GM18519 (cell line): ENCODE measurements around the gene SS18L1.

Experiments
- ATAC-seq: cut with Tn5 transposase; IDR thresholded peaks from one replicate; pipeline ENCODE4 v1.9.1; 2021; ENCODE audit warnings: mild to moderate bottlenecking, moderate library complexity; ENCODE audit not compliant: unreplicated experiment, low FRiP score

Gene SS18L1

DNA sequence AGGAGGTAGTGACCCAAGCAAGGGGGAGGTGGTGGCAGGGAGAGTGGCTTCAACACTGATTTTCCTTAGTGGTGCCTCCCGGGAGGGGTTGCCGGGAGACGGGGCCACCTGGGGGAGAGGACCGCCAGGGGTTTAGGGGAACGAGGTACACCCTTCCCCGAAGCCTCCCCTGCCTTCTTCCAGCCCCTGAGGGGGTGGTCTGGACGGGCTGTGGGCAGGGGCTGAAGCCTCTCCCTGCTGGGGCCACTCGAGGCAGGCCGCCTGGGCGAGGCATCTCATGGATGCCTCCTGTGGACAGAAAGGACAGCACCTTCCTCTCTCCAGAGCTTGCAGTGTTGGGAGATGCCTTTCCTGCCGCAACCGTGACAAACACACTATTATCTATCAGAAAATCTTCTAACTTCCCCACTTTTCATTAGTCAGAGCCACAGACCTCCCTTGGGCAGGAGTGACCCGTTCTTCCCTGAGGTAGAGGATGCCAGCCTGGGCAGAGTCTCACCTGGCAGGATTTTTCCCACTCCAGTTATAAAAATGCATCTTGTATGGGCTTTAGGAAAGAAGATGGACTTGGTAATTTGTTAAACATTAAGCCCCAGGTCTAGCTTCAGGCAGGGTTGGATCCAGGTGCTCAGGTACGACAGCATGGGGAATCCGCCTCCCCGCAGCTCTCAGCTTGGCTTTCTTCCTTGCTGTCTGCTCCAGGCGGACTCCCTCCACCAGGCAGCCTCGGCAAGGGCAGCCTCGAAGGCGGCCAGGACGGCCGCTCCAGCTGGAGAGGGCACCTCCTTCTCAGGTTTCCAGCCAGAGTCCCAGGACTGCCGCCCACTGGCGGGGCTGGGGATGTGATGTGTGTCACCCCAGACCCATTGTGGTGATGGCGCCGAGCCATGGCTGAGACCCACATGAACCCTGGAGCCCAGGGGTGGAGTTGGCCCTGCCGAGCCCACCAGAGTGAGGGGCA lies 65.5 kb downstream of the SS18L1 start:
- ATAC-seq: no peak

DNA sequence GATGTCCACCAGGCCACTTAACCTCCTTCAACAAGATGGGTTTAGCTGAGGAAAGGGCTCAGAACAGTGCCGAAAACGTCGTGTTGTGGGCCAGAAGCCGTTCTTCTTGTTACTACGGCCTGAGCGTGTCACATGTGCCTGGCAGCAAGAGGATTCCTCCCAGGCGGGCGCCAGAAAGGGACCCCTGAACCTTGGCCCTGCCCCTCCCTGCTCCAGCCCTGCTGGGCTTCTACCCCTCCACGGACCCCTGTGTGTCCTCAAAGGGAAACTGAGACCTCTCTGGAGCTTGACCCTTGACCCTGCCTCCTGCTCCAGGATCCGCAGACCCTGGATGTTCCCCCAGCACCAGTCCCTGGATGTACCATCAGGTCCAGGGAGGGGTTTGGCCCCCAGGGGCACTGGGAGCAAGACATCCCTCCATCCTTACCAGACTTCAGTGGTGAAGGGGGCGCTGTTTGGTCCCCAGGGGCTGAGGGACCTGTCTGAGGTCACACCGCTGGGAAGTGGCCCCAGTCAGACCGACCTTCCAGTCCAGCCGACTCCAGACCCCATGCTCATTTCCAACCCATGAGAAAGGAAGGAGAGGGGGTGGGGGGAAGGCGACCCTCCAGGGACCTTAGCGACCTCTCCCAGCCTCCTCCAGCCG lies 66.4 kb downstream of the SS18L1 start:
- no peak for ATAC-seq

DNA sequence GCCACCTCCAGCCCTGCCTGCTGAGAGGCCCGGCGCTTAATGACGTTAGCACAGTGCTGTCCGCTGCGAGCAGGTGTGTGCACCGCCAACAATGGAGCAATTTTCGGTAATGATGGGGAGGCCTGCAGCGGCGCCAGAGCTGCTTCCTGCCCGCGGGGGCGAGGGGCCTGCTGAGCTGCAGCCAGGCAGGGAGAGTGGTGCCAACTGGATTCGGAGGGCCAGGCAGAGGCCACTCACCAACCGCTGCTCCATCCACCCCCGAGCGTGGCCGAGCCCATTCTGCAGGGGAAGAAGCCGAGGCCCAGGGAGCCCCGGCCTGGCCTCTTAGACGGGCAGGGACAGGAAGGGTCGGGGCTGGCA lies 66.9 kb downstream of the SS18L1 start:
- ATAC-seq: no peak

DNA sequence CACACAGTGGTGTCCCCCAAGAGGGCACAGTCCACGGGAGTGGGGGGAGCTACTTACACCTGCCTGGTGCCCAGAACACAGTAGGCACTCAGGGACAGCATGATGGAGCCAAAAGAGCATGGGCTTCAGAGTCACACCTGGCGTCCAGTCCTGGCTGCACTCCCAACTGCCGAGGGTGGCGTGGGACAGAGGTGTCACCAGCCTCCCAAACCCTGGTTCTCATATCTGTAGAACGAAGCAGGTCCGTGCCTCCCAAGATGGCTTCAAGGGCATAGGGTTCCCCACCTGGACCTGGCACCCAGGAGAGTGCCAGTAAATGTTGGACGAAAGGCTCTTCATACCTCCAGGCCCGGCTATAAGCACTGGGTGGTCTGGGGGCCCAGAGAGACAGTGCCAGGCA lies 67.6 kb downstream of the SS18L1 start:
- no peak for ATAC-seq

DNA sequence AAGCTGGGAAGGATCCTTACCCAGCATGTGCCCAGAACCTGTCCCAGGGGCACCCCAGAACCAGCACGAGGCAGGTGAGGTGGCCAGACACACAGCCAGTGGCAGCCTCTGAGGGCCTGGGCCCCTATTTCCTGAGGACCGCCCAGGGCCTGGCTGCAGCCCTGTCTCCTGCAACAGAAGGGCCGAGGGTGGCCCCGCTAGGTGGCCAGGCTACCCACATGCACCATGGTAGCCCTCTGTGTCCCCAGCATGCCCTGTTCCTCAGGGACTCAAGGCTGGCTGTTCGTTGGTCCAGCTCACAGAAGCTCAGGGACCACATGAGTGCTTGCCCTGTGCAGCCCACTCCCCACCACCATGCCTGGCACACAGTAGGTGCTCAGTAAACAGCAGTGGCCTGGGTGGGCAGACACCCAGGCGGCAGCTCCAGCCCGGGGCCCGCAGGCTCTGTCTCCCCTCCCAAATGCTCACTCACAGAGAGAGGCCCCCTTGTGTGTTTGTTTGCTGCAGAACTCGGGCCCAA lies 68.3 kb downstream of the SS18L1 start:
- no peak for ATAC-seq

DNA sequence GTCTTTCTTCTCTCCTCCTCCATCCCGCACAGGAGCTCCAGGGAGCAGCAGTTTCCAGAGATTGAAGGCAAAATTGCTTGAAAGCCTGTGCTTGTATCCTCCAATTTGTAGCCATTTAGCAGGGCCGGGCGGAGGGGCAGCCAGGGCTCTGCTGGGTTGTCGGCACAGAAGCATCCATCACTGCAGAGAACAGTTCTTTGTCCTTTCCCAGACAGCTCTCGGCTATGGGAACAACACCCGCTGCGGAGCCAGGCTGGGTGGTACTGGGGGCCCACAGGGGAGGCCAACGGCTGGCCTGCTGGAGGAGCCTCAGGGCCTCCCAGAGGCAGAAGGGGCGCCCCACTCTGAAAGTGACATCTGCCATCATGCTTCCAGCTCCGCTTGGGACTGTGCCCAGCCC lies 68.7 kb downstream of the SS18L1 start:
- ATAC-seq: no peak

DNA sequence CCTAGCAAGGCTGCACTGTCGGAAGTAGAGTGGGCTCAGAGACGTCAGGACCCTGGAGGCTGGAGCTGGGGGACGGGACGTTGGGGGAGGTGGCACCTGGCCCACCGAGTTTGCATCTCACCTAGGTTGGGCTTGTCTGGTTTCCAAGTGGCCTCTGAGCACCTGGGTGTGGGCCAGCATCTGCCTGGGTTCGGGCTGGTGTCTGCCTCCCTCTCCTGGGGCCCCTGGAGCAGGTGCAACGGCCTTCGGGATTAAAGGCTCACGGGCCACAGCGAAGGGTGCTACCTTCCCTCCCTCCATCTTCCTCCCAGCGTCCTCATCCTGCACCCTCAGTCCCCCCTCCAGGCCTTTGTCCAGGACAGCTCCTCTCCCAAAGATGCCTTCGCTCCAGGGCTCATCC lies 70.5 kb downstream of the SS18L1 start:
- ATAC-seq: no peak

DNA sequence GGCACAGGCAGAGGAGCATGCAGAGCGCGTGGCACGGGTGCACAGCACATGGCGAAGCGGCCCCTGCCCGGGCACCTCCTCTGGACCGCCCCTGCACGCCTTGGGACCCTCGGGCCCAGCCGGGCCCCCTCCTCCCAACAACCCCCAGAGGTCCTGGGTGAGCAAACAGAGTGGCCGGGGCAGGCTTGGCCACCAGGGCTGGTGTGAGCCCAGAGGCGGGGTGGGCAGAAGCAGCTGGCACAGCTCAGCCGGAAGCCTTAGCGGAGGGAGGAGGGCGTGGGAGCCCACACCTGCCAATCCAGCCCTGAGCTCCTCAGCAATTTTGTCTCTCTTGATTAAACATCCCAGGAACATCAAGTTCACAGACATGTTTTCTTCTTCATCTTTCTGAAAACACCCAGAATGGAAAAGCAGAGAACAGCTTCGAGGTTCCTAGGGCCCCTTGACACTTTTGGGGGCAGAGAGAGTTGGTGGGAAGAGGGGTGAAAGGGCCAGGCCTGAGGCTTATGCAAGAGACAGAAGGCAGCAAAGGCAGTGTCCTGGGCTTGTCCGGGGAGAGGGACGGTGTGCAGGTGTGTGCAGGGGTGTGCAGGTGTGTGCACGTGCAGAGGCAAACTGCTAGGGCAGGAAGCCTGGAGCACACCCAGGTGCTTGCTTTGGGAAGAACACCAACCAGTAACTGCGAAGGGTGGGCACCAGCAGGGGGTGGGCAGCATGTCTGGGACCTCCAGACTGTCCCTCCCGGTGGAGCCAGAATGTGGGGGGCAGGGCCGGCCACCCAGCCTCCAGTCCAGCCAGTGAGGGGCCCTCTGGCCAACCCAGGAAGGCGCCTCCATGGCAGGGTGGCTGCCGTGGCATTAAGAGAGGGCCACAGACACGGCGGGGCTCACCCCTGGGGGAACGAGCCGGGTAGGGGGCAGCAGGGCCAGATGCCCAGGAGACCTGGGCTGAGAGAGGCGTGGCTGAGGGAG lies 71.7 kb downstream of the SS18L1 start:
- no peak for ATAC-seq

DNA sequence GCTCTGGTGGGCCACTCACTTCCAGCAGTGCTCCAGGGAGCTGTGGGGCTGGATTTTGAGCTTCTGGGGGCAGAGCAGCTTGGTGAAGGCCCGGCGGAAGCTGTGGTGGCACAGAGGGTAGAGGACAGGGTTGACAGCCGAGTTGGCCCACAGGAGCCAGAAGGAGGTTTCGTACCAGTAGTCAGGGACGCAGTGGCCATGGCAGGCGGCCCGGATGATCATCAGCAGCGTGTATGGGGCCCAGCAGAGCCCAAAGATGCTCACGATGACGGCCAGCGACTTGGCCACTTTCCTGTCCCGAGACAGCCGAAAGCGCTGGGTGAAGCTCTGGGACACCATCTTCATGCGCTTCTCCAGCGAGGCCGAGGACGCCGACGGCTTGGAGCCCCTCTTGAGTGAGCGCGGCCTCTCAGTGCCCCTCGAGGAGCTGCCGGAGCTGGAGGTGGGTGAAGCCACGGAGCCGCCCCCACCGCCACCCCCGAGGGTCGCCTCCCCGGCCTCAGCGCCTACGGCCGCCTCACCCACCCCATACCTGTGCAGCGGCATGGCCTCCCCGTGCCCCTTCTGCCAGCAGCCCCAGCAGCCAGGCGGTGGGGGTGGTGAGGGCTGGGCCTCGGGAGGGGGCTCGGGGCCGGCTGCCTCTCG lies 72.5 kb downstream of the SS18L1 start:
- ATAC-seq: no peak

DNA sequence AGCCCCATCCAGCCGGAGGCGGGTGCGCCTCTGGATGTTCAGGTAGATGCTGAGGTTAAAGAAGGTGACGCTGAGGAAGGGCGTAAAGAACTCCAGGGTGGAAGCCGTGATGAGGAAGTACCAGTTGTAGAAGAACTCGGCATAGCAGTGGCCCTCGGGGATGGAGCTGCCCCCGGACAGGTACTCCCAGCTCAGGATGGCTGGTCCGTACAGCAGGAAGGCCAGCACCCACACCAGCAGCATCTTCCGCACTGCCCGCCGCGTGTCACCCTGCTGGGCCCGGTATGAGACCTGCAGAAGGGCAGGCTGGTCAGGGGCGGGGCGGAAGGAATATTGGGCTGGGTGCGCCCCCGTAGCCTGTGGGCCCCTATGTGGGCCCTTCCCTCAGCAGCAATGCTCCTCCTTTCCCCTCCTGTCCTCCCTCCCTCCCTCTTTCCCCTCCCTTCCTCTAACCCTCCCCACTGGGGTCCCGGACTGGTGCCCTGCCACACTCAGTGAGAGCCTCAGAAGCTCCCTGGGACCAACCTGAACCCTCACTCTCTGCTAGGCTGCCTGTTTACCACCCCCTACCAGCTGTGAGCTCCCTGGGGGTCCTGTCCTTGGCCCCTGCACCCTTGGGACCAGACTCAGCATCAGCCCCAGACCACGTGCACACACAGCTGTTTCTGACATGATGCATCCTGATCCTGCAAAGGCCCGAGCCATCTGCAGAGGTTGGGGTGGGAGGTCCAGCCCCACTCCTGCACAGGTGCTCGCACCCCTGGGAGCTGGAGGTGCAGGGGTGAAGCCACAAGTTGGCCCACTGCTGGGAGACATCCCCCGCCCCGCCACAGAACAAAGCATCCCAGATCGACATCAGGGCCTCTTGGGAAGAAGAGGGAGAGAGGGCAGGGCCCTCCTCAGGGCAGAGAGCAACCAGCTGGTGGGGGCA lies 73.3 kb downstream of the SS18L1 start:
- no peak for ATAC-seq

DNA sequence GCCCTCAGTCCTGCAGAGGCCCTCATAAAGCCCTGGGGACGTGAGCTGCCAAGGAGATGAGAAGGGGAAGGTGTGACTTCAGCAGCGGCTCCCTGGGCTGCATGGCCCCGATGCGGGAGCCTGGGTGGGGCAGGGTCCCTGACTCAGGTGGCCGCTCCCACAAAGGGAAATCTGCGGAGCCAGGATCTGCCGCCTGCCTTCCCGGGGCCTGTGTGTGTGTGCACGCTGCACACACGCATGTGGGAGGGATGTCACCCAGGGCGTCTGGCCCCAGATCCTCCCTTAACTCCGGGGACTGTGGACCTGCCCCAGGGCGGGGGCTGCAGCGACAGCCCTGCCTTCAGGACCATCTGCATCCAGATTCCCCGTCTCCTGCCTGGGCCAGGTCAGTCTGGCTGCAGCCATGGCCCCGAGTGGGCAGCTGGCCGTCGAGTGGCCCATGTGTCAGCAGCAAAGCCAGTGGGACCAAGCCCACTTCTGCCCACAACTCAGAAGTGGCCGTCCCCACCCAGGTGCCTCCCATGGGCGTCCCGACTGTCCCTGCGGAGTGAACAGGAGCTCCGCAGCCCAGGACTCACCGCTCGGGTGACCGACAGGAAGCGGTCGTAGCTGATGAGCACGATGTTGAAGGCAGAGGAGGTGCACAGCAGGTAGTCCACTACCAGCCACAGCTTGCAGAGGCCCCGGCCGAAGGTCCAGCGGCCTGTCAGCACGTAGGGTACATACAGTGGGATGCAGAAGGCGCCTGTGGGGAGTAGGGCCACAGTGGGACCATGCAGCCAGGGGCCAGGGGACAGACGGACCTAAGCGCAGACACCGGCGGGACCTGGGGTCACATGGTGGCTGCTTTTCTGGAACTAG lies 74.6 kb downstream of the SS18L1 start:
- ATAC-seq: no peak

DNA sequence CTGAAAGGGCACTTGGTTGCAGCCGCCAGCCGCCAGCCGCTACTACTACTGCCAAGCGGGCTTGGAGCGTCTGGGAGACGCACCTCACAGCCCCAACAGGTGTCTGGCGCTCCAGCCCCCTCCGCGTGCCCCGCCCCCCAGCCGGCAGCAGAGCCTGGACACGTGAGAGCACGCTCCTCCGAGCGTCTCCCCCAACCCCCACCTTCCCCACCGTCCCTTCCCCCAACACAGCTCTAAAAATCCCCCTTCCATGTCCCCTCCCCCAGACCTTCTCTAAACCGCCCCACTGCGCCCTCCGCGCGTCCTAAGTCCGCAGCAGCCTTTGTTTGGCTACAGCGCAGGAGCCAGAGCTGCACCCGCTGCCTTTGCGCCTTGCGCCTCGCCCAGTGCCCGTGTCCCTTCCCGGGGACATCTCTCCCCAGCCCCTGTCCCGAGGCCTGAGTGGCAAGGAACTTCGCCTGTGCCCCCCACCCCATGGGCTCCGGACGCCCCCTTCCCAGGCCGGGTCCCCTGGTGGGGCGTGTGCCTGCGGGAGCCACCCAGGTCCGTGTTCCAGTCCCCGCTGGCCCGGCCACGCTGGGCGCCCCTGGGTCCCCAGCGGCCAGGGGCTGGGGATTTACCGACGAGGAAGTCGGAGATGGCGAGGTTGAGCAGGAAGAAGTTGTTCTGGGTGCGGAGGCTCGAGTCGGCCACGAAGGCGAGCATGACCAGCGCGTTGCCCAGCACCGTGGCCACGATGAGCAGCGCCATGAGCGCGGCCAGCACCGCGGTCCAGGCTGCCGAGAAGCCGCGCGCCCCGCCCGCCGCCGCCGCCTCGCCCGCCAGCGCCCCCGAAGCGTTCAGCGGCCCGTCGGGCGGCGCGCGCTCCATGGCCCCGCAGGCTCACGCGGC lies 75.8 kb downstream of the SS18L1 start:
- ATAC-seq: no peak

DNA sequence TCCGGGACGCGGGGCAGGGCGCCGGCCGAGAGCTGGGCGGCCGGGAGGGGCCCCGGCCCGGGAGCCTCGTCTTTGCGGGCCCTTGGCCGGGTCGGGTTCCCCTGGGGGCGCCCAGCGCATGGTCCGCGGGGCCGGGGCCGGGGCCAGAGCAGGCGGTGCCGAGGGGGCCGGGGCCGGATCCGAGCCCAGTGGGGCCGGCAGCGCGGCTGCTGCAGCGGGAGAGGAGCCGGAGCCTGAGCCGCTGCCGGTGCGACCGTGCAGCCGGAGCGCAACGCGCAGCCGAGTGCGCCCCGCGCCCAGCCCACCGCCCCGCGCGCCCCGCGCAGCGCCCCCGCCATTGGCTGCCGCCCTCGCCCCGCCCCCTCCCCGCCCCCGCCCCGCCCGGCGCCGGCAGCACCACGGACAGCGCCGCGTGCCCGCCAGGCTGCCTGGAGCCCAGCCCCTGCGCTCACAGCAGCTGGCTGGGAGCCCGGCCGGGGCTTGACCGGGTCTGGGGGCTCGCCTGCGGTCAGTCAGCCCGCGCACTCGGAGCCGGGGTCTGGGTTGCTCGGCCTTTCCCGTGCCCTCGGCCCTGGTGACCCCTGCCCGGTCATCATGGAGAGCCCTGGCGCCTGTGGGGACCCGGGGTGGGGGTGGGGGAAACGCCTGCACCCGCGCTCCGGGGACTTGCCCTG lies 76.6 kb downstream of the SS18L1 start, which contains the start of gene HRH3:
Gene HRH3, minus strand, starts transcription at position 287 of the 674 bp plus-strand sequence. CDS start 308 bp downstream, outside the sequence.
- ATAC-seq: no peak

DNA sequence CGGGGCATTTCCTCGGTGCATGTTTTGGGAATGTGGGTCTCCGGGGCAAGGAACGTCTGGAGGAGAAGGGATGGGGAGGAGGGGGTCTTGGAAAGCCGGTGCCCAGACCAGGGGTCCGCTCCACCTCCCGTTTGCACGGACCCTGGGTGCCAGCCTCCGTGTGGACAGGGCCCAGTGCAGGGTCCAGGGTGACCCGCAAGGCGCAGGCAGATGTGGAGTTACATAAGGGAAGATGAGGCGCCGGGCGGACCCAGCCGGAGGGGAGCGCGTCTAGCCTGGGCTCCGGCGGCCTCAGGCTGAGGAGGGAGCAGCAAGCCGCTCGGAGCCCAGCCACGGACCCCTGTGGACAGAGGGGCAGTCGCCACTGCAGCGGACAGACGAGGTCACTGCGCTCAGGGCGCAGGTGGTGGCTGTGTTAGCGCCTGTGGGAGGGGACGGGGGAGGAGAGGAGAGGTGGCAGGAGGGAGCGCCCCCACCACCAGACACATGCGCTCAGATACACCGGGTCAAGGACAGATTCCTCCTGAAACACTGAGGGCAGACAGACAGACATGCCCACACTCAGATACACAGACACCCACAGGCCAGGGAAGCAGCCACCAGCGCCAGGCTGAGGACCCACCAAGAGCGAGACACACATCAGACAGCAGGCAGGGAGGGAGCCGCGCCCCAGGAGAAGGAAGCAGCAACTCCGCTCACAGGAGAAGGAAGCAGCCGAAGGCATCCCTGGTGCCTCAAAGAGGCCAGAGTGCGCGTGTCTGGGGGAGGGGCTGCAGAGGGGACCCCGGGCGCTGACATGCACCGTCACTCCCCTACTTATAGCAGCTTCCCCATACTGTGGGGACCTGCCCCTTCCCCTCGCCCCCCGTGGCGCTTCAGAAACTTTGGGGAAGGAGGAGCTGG lies 77.3 kb downstream of the SS18L1 start:
- ATAC-seq: no peak

DNA sequence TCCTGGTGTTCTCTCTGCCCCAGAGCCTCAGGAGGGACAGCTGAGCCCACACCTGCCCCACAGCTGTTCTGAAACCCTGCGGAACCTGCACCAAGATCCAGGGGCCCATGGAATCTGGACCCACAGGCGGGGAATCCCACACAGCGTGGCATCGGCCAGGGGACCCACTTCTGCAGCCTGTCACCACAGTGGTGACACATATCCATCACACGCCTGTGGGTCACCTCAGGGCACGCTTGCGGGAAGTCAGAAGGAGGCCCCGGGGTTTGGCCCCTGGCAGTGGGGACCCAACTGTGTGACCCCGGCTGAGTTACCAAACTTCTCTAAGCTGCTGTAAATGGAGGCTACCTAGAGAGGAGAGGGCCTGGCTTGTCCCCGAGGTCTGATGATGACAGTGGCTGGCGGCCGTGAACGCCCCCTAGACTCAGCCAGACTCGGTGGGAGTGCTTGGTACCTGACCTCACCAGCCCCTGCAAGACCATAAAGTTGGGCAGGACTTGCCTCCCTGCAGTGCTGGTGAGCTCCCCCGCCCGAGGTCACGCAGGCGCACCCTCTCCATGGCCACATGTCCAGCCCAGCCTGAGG lies 78.8 kb downstream of the SS18L1 start:
- no peak for ATAC-seq
